Large intestine (tissue), 3 donors: ENCODE measurements around the gene STK4. TPM values are rescaled to one million over a fixed set of nuclear protein-coding genes. Genes with fewer than 3 reads are reported as not detected.

Source experiments
- DNase-seq, 2 donors: peaks; one replicate each; pipeline versions ENCODE4 v3.0.0 to v3.0.0-alpha.2; 2013
- H3K27ac ChIP-seq: one replicate; pipeline ENCODE4 v1.5.1; 2013; ENCODE audit warnings: low read length
- H3K27me3 ChIP-seq: 2 replicates; pipeline ENCODE4 v1.6.1; 2013; ENCODE audit warnings: low read length; ENCODE audit not compliant: control insufficient read depth, insufficient read depth
- H3K36me3 ChIP-seq: 2 replicates; pipeline ENCODE4 v1.6.1; 2013; ENCODE audit warnings: low read length; ENCODE audit not compliant: control insufficient read depth, insufficient read depth
- H3K4me1 ChIP-seq: one replicate; pipeline ENCODE4 v1.6.1; 2013; ENCODE audit warnings: low read length; ENCODE audit not compliant: control insufficient read depth, insufficient read depth
- H3K4me3 ChIP-seq: one replicate; pipeline ENCODE4 v1.5.1; 2013; ENCODE audit warnings: low read length
- H3K9me3 ChIP-seq: one replicate; pipeline ENCODE4 v1.6.1; 2013; ENCODE audit warnings: mild to moderate bottlenecking, low read depth, low read length, moderate library complexity; ENCODE audit not compliant: control insufficient read depth
- WGBS: methylation state at CpG from one replicate; pipeline ENCODE4 v1.1.5; 2013; ENCODE audit warnings: low lambda C conversion rate; ENCODE audit not compliant: insufficient coverage; 5-methylcytosine and 5-hydroxymethylcytosine counted together
- polyA plus RNA-seq: library from polyadenylated mRNA; unstranded; fragments of 120-200 nt; gene quantifications from one replicate; pipeline ENCODE4 v1.2.1, GENCODE V29; 2013

The STK4 gene
- polyA plus RNA-seq, 1 donor, result 15.8 TPM

DNA sequence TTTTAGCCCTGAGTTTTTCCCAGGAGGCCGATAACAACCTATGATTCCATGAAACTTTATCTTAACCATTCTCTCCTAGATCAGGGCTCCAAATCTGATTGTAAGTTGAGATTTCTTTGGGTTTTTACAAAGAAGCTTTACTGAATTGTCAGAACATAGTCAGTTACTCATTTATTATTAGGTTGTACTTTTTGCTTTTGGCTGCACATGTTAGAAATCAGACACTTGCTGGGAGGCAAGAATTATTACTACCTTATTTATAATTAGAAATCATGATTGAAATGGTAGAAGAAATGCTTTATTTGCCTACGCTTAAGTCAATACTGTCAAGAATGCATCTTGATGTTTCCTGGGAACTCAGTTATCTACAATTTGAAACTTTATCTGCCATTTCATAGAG lies 71.3 kb downstream of the STK4 start:
- DNase-seq, result no peak
- H3K9me3 ChIP-seq, result no peaks in the 10 kb centered on the region
- H3K4me3 ChIP-seq, result no peak overlapping the region
- WGBS, result 100% methylated on average over 1 of the region's 2 CpGs
- no peaks in the 10 kb centered on the region for H3K27me3 ChIP-seq
- no peaks in the 10 kb centered on the region for H3K4me1 ChIP-seq
- no peaks in the 10 kb centered on the region for H3K36me3 ChIP-seq
- H3K27ac ChIP-seq, result no peak overlapping the region

DNA sequence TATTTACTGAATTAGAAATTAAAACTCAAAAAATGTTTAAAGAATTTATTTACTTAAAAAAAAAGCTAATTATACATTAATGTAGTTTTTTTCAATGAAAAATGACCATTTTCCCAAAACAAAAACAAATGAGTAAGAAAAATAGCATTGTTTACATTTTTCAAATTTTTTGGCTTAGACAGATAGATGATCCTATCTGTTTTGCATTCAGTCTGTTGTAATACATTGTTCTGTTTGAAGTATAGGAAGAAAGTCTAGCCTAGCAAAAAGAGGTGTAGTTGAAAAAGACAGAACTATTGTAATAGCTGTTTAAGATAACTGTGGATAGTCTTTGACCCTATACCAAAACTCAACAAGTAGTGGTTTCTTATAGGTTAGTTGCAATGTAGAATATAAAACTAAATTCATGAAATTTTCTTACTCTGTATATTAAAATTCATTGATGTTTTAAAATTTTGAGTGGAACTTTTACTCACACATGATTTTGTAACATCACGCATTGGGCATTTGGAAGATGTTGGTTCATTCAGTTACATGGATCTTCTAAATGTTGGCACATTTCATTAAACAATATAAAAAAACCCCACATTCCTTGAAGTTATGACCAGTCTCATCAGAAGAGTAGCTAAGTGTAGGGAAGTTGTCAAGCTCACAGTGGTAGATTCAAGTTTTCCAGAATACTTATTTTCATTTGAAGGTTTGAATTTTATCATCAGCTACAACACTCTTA lies 72.6 kb downstream of the STK4 start:
- DNase-seq, result no peak
- 100% methylated on average over 1 of the region's 1 CpG for WGBS
- H3K9me3 ChIP-seq, result no peaks in the 10 kb centered on the region
- no peaks in the 10 kb centered on the region for H3K4me1 ChIP-seq
- no peaks in the 10 kb centered on the region for H3K36me3 ChIP-seq
- H3K4me3 ChIP-seq, result no peak overlapping the region
- H3K27me3 ChIP-seq, result no peaks in the 10 kb centered on the region
- no peak overlapping the region for H3K27ac ChIP-seq

DNA sequence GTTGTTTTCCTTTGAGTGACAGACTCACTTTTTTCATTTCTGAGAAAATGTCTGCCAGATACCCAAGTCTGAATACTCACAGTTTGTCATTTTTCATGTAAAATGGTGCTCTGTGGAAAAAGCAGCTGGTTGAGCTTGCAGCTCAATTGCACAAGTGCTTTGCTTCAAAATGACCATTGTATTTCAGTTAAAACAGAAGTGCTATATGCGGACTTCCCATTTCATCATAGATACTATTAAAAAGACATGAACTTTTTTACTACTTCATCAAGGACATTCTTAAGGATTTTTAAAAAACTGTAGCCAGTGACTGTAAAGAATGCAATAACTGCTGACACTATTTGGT lies 73.1 kb downstream of the STK4 start:
- Histone ChIP-seq H3K27ac (no peak overlapping the region), H3K27me3 (no peaks in the 10 kb centered on the region), H3K4me1 (no peaks in the 10 kb centered on the region), H3K9me3 (no peaks in the 10 kb centered on the region), H3K36me3 (no peaks in the 10 kb centered on the region), H3K4me3 (no peak overlapping the region)
- 100% methylated on average over 1 of the region's 1 CpG for WGBS
- DNase-seq, result no peak

DNA sequence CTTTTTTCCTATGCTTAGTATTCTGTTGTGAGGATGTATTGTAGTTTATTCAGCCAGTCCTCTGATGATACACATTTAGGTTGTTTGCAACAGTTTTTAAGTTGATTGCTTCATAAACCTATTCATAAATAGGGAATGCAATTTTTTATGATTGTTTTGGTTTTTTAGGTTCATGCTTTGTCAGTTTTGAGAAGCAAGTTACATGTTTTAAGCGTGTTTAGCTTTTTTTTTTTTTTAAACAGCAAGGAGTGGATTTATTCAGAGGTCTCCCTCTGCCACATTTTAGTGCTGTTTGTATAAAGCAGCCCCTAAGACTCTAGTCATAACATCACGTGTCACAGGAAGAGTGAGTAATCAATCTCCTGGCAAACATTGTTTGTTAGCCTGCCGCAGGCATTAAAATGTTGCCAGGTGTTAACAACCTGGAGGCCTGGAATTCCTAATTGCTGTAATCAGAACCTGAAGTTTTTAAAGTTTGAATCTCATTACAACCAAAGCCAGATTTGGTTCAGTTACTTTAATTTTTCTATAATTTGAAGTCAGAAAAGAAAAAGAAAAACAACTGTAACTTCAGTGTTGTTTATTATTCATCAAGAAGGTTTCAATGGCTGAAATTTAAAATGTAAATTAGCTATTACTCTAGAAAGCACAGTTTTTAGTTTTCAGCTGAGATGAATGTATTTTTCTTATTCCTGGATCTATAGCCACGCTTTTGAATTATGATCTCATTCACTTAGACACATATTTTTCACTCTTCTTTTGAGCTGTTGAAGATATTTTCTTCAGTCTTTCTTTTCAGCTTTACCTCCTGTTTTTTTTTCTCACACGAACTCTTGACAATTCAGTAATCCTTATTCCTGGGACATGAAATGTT lies 75.4 kb downstream of the STK4 start:
- Histone ChIP-seq H3K27ac (no peak overlapping the region), H3K36me3 (peaks cover 2% of the 10 kb centered on the region), H3K4me1 (no peaks in the 10 kb centered on the region), H3K27me3 (no peaks in the 10 kb centered on the region), H3K9me3 (no peaks in the 10 kb centered on the region), H3K4me3 (no peak overlapping the region)
- DNase-seq, result peak in 1 of 2 donors; percentile 16
- WGBS, result 54% methylated on average over 2 of the region's 5 CpGs

DNA sequence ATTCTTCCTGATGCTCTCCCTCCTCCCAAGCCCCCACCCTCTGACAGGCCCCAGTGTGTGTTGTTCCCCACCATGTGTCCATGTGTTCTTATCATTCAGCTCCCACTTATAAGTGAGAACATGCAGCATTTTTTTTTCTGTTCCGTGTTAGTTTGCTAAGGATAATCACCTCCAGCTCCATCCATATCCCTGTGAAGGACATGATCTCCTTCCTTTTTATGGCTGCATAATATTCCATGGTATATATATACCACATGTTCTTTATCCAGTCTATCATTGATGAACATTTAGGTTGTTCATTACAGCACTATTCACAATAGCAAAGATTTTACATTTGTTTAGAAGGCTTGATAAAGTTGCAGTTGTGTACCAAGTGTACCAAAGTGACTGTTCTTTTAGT lies 76.7 kb downstream of the STK4 start:
- 100% methylated on average over 1 of the region's 1 CpG for WGBS
- Histone ChIP-seq H3K4me3 (no peak overlapping the region), H3K27ac (no peak overlapping the region), H3K9me3 (no peaks in the 10 kb centered on the region), H3K36me3 (peaks cover 2% of the 10 kb centered on the region), H3K27me3 (no peaks in the 10 kb centered on the region), H3K4me1 (no peaks in the 10 kb centered on the region)
- DNase-seq, result no peak

DNA sequence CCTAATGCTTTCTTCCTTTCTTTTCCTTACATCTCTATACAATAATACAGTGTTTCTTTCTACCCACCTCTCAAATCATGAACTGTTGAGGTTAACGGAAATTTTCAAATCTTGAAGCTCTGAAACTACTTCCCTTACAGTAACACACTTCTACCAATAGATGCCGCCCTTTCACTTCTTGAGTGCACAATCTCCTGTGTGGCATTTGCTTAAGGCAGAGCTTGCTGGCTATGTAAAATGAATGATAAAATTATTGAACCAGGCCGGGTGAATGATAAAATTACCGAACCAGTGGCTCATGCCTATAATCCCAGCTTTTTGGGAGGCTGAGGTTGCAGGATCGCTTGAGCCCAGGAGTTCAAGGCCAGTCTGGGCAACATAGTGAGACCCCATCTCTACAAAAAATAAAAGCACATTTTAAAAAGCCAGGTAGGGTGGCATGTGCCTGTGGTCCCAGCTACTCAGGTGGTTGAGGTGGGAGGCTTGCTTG lies 77.8 kb downstream of the STK4 start:
- WGBS, result no CpG with 5 or more reads among the region's 5 CpGs
- no peaks in the 10 kb centered on the region for H3K27me3 ChIP-seq
- no peak overlapping the region for H3K4me3 ChIP-seq
- peaks cover 2% of the 10 kb centered on the region for H3K36me3 ChIP-seq
- no peaks in the 10 kb centered on the region for H3K4me1 ChIP-seq
- H3K27ac ChIP-seq, result no peak overlapping the region
- H3K9me3 ChIP-seq, result no peaks in the 10 kb centered on the region
- peak; percentile 32 to 45 for DNase-seq

- peaks cover 2% of the 10 kb centered on the region for H3K36me3 ChIP-seq
- no peak overlapping the region for H3K27ac ChIP-seq
- H3K4me1 ChIP-seq, result no peaks in the 10 kb centered on the region
- 100% methylated on average over 1 of the region's 3 CpGs for WGBS
- no peaks in the 10 kb centered on the region for H3K9me3 ChIP-seq
- H3K4me3 ChIP-seq, result no peak overlapping the region
- DNase-seq, result no peak
- H3K27me3 ChIP-seq, result no peaks in the 10 kb centered on the region
Observed at GRCh38 chr20:45044601-45045000, 78.3 kb downstream of the STK4 start.

DNA sequence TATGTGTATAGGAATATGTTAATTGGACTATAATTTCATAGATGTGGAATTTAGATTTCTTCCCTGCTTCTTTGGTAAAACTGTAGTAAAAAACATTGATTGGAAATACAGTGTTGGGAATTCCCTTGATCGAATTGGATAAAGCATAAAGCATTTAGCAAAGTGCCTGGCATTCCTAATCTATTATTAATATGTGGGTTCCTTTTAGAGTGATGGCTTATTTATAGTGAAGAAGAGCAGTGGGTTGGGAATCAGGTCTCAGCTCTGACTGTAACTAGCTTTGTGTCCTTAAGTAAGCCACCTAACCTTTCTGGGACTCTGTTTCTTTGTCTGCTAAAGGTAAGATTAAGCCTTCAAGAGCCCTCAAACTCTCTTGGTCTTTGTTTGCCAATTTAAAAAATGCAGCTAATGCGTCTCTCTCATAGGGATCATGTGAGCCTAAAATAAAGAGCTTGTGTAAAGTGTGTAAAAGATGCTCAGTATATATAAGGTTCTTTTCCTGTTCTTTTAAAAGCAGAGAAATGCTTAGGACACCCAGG lies 81.3 kb downstream of the STK4 start:
- no peaks in the 10 kb centered on the region for H3K9me3 ChIP-seq
- no peaks in the 10 kb centered on the region for H3K4me1 ChIP-seq
- 100% methylated on average over 1 of the region's 2 CpGs for WGBS
- no peak for DNase-seq
- H3K27me3 ChIP-seq, result no peaks in the 10 kb centered on the region
- H3K36me3 ChIP-seq, result peaks cover 2% of the 10 kb centered on the region
- no peak overlapping the region for H3K27ac ChIP-seq
- no peak overlapping the region for H3K4me3 ChIP-seq

DNA sequence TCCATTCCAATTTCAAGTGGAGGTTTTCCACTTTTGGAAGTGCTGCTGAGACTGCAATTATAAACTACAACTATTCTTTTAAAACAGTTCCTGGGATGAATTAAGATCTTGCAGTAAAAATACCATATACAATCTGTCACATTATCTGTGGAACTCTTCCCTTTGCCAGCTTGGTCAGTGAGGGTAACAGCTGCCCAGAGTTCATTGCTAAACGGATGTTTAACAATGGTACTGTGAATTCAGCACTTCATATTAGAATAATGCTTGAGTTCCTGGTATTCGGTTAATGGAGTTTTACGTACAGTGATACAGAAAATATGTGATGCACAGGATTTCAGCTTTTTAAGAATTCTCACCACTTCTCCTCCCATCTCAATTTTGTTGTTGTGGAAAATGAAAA lies 83.1 kb downstream of the STK4 start:
- Histone ChIP-seq H3K4me1 (no peaks in the 10 kb centered on the region), H3K27me3 (no peaks in the 10 kb centered on the region), H3K36me3 (peaks cover 6% of the 10 kb centered on the region), H3K4me3 (no peak overlapping the region), H3K9me3 (no peaks in the 10 kb centered on the region), H3K27ac (no peak overlapping the region)
- WGBS, result 73% methylated on average over 2 of the region's 3 CpGs
- no peak for DNase-seq

DNA sequence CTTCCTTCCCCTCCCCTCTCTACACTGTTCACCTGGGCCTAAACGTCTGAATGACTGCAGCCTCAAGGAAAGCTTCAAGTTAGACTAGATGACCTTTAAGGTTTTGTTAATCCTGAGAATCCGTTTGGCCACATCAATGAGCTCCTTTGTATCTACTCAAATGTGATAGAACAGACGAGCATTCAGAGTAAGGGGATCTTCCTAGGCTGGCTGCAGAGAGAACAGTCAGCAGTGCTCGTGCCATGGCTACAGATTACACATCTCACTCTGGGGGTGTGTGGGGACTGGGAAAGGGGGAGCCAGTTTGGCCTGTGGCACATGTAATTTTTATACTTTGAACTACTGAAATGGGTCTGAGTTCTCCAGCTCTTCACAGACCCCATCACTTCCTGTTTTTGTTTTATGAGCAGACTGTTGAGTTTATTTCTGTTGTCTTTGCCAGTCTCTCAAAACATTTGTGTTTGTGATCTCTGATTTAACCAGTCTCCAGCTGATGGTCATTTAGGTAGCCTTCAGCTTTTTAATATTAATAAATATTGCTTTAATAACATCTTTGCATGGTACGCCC lies 83.7 kb downstream of the STK4 start:
- H3K36me3 ChIP-seq, result peaks cover 6% of the 10 kb centered on the region
- no peak overlapping the region for H3K27ac ChIP-seq
- H3K4me3 ChIP-seq, result no peak overlapping the region
- no CpG with 5 or more reads among the region's 5 CpGs for WGBS
- H3K4me1 ChIP-seq, result no peaks in the 10 kb centered on the region
- no peaks in the 10 kb centered on the region for H3K9me3 ChIP-seq
- no peak for DNase-seq
- no peaks in the 10 kb centered on the region for H3K27me3 ChIP-seq
